ENCODE data around the gene AP2A2.

DNA sequence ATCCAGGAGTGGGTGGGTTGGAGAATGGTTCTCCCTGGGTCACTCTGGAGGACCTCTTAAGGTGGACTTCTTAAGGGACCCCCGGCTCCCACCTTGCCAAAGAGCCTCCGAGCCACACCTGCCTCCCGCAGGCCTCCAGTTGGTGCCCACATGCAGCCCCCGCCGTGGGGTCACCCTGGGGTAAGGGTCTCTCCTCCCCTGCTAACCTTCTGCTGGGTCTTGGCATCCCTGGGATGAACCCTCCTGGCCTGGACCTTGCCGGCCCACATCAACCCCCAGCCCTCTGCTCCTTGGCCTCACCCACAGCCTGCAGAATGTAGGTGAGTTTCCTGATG, 123.4 kb downstream of the AP2A2 start:
- TF ChIP-seq POLR2A (IDR thresholded peaks at IDR 0.05): no peak
- TF ChIP-seq, protein P1, sequence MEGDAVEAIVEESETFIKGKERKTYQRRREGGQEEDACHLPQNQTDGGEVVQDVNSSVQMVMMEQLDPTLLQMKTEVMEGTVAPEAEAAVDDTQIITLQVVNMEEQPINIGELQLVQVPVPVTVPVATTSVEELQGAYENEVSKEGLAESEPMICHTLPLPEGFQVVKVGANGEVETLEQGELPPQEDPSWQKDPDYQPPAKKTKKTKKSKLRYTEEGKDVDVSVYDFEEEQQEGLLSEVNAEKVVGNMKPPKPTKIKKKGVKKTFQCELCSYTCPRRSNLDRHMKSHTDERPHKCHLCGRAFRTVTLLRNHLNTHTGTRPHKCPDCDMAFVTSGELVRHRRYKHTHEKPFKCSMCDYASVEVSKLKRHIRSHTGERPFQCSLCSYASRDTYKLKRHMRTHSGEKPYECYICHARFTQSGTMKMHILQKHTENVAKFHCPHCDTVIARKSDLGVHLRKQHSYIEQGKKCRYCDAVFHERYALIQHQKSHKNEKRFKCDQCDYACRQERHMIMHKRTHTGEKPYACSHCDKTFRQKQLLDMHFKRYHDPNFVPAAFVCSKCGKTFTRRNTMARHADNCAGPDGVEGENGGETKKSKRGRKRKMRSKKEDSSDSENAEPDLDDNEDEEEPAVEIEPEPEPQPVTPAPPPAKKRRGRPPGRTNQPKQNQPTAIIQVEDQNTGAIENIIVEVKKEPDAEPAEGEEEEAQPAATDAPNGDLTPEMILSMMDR (IDR thresholded peaks at IDR 0.05 in 8 of 11, conservative IDR thresholded peaks at IDR 0.05 in 3 of 11): no peak
